Stimulated activated CD8-positive, alpha-beta memory T cell treated with anti-CD3 and anti-CD28 coated beads, Interleukin-15, amount 100 ng/mL, for 4 hours (primary cell): ENCODE results near the gene KMT2C.
"Not testable (repeated sequence)": the region's sequence is repeated elsewhere in the genome, so short reads cannot be mapped to it uniquely, and the experiment has no call there.

Experiments used
- DNase-seq, 2 donors: peaks; one replicate each; pipeline ENCODE4 v3.0.0-alpha.2; 2020; ENCODE audit warnings: low read depth in 2 of 2

KMT2C gene

GRCh38 chr7:152441810-152442209 is 6.0 kb upstream of the KMT2C start:
- not testable (repeated sequence) for DNase-seq

GRCh38 chr7:152441168-152441567 is 5.4 kb upstream of the KMT2C start:
- not testable (repeated sequence) for DNase-seq

- DNase-seq, result not testable (repeated sequence)
Measured at GRCh38 chr7:152438017-152438416, 2.2 kb upstream of the KMT2C start.

GRCh38 chr7:152436931-152437575 is 1.2 kb upstream of the KMT2C start:
- DNase-seq, result not testable (repeated sequence)

- peak; percentile 77 to 87 for DNase-seq
Measured at GRCh38 chr7:152436111-152436930, 518 bp upstream of the KMT2C start.

- DNase-seq, result peak in 1 of 2 donors; percentile 17
Measured at GRCh38 chr7:152434511-152435383, 1.1 kb downstream of the KMT2C start.

GRCh38 chr7:152433721-152434490 is 1.9 kb downstream of the KMT2C start:
- peak; percentile 20 to 30 for DNase-seq

- DNase-seq, result not testable (repeated sequence)
Measured at GRCh38 chr7:152432735-152433134, 3.1 kb downstream of the KMT2C start.

GRCh38 chr7:152430854-152431253 is 4.9 kb downstream of the KMT2C start:
- no peak for DNase-seq

- not testable (repeated sequence) for DNase-seq
Measured at GRCh38 chr7:152430118-152430517, 5.7 kb downstream of the KMT2C start.

- no peak for DNase-seq
Measured at GRCh38 chr7:152424348-152425108, 11.3 kb downstream of the KMT2C start.

- DNase-seq, result no peak
Measured at GRCh38 chr7:152423991-152424347, 11.8 kb downstream of the KMT2C start.

- DNase-seq, result not testable (repeated sequence)
Measured at GRCh38 chr7:152423171-152423570, 12.6 kb downstream of the KMT2C start.

GRCh38 chr7:152420950-152421349 is 14.9 kb downstream of the KMT2C start:
- DNase-seq, result not testable (repeated sequence)

GRCh38 chr7:152419473-152420429 is 16.1 kb downstream of the KMT2C start:
- DNase-seq, result no peak

GRCh38 chr7:152414779-152415178 is 21.0 kb downstream of the KMT2C start:
- no peak for DNase-seq

GRCh38 chr7:152411389-152411788 is 24.4 kb downstream of the KMT2C start:
- no peak for DNase-seq

- no peak for DNase-seq
Measured at GRCh38 chr7:152406491-152406890, 29.3 kb downstream of the KMT2C start.

- not testable (repeated sequence) for DNase-seq
Measured at GRCh38 chr7:152406030-152406429, 29.8 kb downstream of the KMT2C start.
